ENCODE measurements around the gene STOM.
"Not testable (repeated sequence)": the region's sequence is repeated elsewhere in the genome, so short reads cannot be mapped to it uniquely, and the experiment has no call there.

STOM gene

GRCh38 chr9:121298689-121299466 lies 71.2 kb downstream of the STOM start:
- DNase-seq = no peak

- no peak for DNase-seq
Observed at GRCh38 chr9:121298016-121298538, 72.0 kb downstream of the STOM start.

GRCh38 chr9:121297389-121297788 lies 72.7 kb downstream of the STOM start:
- no peak for DNase-seq

GRCh38 chr9:121296213-121297127 lies 73.6 kb downstream of the STOM start:
- DNase-seq = no peak

- DNase-seq = no peak
Observed at GRCh38 chr9:121295662-121296191, 74.3 kb downstream of the STOM start.

GRCh38 chr9:121294866-121295661 lies 75.0 kb downstream of the STOM start:
- DNase-seq = no peak

GRCh38 chr9:121294151-121294743 lies 75.8 kb downstream of the STOM start:
- no peak for DNase-seq

- DNase-seq = no peak
Observed at GRCh38 chr9:121292801-121293241, 77.2 kb downstream of the STOM start.

GRCh38 chr9:121292051-121292450 lies 78.0 kb downstream of the STOM start:
- DNase-seq = no peak

GRCh38 chr9:121291536-121291935 lies 78.5 kb downstream of the STOM start:
- DNase-seq = not testable (repeated sequence)

GRCh38 chr9:121289772-121290370 lies 80.2 kb downstream of the STOM start:
- no peak for DNase-seq

GRCh38 chr9:121289026-121289771 lies 80.9 kb downstream of the STOM start:
- DNase-seq = no peak
